Dermis blood vessel endothelial cell (primary cell): ENCODE measurements around the gene RAB33B. TPM values are rescaled to one million over a fixed set of nuclear protein-coding genes. Genes with fewer than 3 reads are reported as not detected.
A peak's percentile ranks its signal among the peaks of the same experiment; 100 is the strongest.
"Not testable (repeated sequence)": the region's sequence is repeated elsewhere in the genome, so short reads cannot be mapped to it uniquely, and the experiment has no call there.

Experiments
- DNase-seq: peaks from one replicate; pipeline ENCODE4 v3.0.0; 2010
- total RNA-seq: library from RNA; depleted of rRNA; stranded (reverse); fragments of >200 nt; gene quantifications from 2 replicates; pipeline ENCODE4 v1.2.3, GENCODE V29; 2014

The RAB33B gene
- total RNA-seq, result 19.3 and 27.1 TPM in 2 replicates

DNA sequence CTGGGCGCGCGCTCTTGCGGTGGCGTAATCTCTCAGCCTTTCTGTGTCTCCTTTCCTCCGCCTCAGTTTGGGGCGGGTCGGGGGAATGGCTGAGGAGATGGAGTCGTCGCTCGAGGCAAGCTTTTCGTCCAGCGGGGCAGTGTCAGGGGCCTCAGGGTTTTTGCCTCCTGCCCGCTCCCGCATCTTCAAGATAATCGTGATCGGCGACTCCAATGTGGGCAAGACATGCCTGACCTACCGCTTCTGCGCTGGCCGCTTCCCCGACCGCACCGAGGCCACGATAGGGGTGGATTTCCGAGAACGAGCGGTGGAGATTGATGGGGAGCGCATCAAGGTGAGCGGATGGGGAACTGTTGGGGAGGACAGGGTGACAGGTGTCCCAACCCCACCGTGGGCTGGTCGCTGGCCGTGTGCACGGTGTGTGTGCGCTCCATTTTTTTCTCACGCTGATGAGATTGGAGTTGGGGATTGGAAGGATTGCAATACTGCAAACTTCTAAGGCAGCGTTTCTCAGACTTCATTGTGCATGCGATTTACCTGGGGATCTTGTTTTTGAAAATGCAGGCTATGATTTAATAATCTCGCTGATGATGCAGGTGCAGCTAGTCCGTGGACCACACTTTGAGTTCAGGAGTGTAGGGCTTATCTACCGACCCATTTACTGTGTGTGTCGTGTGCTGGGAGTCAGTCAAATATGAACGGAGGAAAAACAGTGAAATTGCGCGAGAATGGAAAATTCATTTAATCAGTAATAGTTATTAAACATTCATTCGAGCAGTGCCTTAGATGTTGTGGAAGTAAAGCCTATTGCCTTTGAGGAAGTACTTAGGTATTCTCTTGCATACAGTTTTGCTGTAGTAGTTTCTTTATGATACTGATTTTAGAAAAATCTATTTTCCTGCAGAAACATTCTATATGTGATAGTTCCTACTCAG lies at the start of gene RAB33B:
Gene RAB33B, plus strand, starts transcription at position 11 of the 935 bp plus-strand sequence. Its CDS starts 75 bp downstream, at position 86.
- peak; percentile 30 for DNase-seq

DNA sequence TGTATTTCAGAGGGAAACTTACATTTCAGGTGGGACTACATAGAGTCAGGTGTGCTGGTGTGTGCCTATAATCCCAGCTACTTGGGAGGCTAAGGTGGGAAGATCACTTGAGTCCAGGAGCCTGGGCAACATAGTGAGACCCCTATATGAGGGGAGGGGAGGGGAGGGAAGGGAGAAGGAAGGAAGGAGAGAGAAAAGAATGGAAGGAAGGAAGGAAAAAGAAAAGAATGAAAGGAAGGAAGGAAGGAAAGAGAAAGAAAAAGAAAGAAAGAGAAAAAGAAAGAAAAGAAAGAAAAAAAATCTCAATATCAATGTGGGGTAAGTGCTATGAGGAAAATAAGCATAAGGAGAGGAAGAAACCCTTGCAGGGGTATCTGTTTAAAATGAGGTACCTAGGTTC lies 43.6 kb upstream of the RAB33B start:
- DNase-seq, result no peak

DNA sequence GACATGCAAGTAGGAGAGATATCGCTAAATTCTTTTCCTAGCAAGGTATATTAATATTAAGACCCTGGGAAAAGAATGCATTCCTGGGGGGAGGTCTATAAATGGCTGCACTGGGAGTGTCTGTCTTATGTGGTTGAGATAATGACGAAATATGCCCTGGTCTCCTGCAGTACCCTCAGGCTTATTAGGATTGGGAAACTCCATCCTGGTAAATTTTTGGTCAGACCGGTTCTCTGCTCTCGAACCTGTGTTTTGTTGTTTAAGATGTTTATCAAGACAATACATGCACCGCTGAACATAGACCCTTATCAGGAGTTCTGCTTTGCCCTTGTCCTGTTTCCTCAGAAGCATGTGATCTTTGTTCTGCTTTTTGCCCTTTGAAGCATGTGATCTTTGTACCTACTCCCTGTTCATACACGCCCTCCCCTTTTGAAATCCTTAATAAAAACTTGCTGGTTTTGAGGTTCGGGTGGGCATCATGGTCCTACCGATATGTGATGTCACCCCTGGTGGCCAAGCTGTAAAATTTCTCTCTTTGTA lies 39.2 kb upstream of the RAB33B start:
- not testable (repeated sequence) for DNase-seq

DNA sequence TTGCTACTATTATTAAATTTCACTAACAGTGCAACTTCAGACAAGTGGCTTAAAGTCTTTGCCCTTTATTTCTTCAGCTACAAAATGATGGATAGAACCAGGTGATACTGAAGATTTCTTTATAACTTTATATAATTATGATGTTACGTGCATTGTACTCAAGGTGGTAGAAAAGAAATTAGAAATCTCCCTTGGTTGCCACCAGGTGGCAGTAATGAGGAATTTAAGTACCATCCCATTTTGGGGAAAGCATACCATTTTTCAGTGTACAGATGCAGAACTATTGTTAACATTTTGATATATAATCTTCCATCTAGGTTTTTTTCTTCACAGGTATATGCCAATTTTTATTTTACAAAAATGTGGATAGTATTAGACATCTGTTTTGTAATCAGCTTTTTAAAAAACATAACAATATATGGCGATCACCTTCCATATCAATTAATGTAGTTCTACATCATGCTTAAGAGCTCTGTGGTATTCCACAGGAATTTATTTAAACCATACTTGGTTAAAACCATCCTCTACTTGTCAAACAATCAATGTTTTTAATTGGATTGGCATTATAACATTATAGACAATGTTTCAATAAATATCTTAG lies 37.7 kb upstream of the RAB33B start:
- DNase-seq, result peak; percentile 90

DNA sequence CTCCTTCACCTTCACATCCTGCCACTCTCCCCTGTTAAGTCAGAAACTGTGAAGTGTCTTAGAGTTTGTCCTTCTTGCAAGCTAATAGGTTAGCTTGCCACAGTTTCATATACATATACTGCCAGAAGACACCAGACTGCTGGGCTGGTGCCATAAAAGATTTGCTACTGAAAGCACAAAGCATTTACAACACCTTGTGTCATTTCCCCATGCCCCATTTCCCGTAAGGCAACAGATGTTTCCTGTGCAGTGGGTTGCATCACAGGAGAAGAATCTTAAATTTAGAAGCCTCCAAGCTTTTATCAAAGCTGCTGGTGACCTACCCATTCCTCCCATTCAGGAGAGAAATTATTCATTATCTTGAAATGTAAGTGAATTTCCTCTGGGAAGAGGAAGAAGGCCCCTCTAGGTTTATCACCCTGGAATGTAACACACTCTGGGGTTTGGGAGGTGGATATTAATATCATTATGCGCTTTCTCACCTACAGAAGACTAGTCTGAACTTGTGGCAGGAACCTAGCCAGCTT lies 34.5 kb upstream of the RAB33B start:
- DNase-seq, result peak; percentile 99

DNA sequence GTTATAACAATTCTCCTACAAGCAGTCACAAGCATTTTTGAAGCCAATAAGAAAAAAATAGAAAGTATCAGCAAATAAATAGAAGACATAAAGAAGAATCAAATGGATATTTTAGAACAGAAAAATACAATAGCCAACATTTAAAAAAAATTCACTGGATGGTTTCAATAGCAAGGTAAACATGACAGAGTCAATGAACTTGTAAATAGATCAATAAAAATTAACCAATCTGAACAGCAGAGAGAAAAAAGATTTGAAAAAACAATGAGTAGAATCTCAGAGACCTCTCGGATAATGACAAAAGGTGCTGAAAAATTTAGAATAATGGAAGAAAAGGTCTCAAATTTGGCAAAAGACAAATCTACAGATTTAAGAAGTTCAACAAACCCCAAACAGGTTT lies 33.3 kb upstream of the RAB33B start:
- DNase-seq, result no peak

DNA sequence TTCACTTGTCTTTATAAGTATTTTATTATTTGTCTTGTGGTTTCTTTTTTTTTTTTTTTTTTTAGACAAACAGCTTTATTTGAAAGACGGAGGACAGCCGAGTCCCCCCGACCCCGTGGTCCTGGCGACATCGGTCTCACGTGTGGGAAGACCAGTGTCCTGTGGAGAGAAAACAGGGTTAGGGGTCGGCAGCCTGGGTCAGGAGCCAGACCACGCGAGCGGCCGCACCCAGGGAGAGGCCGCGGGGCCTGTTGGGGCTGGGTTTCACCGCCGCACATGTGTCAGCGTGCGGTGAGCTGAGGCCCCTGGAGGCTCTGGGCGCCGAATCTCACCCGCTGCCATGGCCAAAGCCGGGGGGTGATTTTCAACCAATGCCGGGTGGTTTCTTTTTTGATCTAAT lies 17.8 kb upstream of the RAB33B start:
- no peak for DNase-seq

DNA sequence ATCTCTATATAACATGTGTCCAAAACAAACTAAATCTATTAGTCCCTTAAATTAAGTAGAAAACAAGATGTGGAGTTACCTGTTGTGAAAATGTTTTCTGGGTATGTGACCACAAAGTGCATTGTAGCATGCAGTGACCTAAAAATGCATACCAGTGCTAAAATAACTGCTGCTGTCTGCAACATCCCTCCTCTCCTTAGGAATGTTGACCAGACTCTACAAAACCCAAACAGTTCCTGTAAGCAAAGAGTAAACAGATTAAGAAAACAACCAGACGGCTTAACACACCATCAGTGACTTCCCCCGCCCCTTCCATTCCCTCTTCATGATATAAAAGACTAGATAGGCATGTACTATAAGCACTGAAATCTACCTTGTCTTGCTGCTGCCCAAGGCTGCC lies 15.8 kb upstream of the RAB33B start:
- DNase-seq, result no peak

DNA sequence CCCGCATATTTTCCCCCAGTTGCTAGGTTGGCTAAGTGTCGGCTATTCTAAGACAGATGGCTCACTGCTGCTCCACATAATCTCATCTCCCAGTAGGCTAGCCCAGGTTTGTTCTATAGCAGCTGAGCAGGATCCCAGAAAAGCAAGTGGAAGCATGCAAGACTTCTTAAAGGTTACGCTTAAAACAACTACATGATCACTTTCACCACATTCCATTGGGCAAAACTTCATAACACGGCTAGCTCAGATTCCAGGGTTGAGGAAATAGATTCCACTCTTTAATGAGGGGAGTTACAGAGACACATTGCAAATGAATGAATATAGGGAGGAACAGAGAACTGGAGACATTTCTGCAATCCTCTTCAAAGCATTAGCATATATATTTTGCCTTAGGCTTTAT lies 12.9 kb upstream of the RAB33B start:
- DNase-seq, result no peak

DNA sequence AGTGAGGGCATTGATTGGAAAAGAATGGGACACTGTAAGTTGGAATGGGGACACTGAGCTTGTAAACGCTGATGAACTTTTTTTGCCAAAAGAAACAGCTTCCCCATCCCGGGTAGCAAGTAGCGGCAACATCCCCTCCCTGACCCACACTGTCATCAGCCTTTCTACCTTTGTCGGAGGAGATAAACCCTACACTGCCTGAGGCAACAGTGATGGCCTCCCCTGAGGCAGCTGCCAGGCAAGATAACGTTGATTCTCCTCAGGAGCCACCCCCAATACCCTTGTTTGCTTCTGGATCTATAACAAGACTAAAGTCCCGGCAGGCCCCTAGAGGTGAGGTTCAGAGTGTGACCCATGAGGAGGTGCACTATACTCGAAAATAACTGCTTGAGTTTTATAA lies 10.3 kb upstream of the RAB33B start:
- DNase-seq, result no peak

DNA sequence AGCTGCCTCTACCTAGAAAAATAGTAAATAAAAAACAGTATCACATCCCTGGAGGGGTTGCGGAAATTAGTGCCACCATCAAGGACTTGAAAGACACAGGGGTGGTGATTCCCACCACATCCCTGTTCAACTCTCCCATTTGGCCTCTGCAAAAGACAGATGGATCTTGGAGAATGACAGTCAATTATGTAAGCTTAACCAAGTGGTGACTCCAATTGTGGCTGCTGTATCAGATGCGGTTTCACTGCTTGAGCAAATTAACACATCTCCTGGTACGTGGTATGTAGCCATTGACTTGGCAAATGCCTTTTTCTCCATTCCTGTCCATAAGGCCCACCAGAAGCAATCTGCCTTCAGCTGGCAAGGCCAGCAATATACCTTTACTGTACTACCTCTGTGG lies 9.0 kb upstream of the RAB33B start:
- DNase-seq, result not testable (repeated sequence)

DNA sequence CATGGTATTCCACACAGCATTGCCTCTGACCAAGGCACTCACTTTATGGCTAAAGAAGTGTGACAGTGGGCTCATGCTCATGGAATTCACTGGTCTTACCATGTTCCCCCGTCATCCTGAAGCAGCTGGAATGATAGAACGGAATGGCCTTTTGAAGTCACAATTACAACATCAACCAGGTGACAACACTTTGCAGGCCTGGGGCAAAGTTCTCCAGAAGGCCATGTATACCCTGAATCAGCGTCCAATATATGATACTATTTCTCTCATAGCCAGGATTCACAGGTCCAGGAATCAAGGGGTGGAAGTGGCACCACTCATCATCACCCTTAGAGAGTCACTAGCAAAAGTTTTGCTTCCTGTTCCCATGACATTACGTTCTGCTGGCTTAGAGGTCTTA lies 6.8 kb upstream of the RAB33B start:
- DNase-seq, result not testable (repeated sequence)

DNA sequence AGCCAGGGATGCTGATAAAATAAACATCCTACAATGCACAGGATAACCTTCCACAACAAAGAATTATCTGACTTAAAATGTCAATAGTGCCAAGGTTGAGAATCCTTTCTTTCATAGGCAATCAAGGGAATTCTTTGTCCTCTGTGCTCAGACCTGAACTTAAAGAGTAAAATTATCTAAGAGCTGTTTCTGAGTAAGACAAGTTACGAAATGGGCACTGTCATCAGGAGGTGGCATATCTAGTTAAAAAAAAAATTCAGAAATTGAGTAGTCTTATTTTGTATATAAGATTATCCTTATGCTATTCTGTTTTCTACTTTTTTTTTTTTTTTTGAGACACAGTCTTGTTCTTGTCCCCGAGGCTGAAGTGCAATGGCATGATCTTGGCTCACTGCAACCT lies 3.3 kb upstream of the RAB33B start:
- DNase-seq, result no peak

DNA sequence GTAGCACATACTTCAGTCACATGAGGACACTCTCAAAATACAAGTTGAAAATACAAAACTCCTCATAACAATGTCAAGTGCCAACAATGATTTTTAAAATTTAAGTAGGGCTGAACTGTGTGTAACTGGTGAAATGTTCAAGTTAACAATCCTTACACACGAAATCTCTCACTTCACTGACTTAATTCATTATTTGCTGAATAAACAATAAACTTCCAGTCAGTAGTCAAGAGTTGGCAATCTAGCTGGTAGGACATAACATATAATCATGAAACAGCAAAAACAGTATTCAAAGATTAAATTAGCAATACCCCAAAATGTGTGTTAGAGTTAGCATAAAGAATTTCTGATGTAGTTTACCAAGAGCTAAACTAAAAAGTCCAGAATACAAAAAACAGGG lies 1.9 kb upstream of the RAB33B start:
- no peak for DNase-seq

DNA sequence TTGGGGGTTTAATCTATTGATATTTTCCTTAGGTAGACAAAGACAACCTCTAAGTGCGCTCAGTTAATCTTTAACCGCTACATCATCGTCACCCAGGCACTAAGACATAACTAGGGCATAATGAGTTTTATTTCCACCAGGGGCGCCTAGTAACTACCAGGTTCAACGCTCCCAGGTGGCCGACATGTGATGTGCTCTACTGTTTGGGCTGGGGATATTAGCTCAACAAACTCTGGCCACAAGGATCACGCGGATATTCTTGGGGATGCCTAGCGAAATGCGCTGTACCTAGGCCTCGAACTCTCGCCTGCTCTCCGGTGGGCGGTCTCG lies 915 bp upstream of the RAB33B start:
- DNase-seq, result peak; percentile 82

DNA sequence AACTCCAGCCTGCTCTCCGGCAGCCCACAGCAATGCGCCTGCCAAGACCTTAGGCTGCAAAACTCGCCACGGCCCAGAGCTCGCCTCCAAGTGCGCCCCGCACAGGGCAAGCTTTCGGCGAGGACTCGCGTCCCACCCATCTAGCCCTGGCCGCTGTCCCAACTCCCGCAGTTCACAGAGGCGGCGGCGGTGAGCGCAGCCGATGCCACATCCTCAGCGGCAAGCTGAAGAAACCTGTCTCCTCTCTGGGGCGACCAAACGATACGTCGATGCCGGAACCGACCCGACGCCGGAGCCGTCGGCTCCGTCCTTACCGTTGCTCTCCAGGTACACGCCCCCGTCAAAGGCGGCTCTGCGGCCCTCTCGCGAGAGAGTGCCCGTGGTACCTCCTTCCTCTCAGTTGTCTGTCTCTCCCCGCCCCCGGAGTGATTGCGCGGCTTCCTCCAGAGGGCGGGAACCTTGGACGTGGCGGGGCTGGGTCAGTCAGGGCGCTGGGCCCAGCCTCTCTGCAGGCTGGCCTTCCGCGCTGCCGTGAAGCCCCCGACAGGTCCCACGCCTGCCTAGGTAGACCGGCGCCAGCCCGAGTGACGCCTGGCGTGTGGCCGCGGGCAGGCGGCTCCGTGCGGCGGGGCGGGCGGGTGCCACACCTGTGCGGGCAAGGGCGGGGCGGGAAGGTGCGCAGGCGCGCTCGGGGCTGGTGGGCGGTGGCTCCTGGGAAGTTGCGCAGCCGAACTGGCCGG lies 380 bp upstream of the RAB33B start:
- DNase-seq, result peak; percentile 98

DNA sequence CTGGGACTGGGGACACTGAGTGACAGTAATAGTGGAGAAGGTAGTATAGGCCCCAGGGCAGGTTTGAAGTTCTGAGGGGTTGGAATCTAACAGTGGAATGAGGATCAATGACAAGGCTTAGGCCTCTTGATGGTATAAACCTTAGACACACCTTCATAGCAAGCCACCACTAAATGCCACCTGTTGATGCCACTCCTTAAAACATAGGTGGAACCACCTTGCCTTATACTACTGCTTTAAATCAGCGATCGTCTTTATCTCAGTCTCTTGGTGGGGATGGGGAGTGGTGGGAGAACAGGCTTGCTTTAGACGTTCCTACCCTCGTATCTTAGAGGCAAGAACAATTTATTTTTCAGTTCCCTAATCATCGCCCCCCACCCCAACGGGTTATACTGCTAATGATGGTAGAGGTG lies 1.2 kb downstream of the RAB33B start:
- DNase-seq, result no peak

DNA sequence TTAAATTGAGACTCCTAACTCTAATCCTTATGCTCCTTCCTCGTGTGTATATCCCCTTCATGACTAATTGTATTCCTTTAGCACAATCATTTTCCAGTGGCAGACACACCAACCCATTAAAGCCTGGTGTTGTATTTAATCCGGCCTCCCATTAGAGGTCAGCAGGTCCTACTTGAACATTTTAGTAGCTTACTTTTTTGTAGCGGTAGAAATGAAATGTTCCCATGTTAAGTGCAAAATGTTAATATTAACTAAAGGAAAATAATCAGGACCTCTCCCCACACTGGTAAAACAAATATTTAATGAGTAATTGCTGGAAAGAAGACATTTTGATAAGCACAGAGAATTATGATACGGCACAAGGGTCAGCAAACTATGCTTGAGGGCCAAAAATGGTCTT lies 3.4 kb downstream of the RAB33B start:
- peak; percentile 51 for DNase-seq

DNA sequence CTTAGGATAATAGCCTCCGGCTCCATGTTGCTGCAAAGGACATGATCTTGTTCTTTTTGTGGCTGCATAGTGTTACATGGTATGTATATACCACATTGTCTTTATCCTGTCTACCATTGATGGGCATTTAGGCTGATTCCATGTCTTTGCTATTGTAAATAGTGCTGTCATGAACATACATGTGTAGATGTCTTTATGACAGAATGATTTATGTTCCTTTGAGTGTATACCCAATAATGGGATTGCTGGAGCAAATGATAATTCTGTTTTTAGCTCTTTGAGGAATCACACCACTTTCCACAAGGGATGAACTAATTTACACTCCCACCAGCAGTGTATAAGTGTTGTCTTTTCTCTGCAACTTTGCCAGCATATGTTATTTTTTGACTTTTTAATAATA lies 4.6 kb downstream of the RAB33B start:
- no peak for DNase-seq

DNA sequence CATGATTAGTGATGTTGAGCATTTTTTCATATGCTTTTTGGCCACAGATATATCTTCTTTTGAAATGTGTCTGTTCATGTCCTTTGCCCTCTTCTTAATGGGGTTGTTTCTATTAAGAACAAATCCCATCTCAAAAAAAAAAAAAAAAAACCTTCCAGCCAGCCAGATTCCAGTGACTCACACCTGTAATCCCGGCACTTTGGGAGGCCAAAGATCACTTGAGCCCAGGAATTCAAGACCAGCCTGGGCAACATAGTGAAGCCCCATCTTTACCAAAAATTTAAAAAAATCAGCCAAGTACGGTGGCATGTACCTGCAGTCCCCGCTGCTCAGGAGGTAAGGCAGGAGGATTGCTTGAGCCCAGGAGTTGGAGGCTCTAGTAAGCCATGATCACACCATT lies 5.1 kb downstream of the RAB33B start:
- peak; percentile 20 for DNase-seq

DNA sequence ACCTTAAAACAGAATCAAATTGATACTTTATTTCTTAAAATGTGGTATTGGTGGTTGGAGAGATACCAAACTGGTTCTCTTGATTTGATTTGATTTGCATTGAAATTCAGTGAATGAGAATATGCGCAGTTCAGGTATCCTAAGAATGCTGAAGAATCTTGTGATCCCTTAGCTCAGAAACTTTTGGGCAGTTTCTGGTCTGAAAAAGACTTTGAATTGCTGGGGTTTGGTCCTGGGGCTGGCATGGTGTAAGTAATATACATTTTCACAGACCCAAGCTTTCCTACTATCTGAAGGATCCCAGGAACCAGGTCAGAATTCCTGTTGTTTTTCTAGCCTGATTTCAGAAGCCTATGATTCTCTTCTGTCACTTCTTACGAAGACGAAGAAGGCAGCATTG lies 6.6 kb downstream of the RAB33B start:
- no peak for DNase-seq

DNA sequence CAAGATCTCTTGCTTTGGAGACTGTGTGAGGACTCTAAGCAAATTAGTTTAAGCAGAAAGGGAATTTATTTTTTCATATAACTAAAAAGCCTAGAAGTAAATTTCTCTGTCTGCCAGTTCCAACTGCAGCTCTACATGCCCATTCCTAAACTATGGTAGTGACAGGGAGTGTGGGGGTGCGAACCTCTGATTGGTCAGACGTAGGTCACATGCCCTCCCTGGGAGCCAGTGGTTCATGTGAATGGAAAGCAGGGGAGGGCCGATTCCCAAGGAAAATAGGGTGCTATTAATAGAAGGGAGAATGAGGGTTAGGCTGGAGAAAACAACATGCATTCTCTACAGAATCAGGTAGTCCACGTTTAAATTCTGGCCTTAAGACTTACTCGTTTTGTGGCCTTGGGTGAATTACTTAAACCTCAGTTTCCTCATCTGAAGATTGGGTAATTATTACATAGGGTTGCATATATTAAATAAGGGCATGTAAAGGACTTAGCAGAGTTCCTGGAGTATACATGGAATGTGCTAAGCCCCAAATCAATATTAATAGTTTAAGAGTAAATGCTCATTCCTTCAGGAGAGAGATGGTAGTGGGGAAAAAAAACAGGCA lies 7.2 kb downstream of the RAB33B start:
- no peak for DNase-seq

DNA sequence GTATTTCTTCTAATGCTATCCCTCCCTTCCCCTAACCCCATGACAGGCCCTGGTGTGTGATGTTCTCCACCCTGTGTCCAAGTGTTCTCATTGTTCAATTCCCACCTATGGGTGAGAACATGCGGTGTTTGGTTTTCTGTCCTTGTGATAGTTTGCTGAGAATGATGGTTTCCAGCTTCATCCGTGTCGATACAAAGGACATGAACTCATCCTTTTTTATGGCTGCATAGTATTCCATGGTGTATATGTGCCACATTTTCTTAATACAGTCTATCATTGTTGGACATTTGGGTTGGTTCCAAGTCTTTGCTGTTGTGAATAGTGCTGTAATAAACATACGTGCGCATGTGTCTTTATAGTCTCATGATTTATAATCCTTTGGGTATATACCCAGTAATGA lies 10.6 kb downstream of the RAB33B start:
- DNase-seq, result not testable (repeated sequence)
